G401.6 (cell line): ENCODE measurements around the gene PLEK2.
"Not testable (repeated sequence)": the region's sequence is repeated elsewhere in the genome, so short reads cannot be mapped to it uniquely, and the experiment has no call there.

Source experiments
- FAIRE-seq: peaks from 2 replicates; lab custom pipeline; 2012; peaks lifted over from hg19 to GRCh38; lab: Jason Lieb, UNC

PLEK2 gene

GRCh38 chr14:67428501-67429031 is 16.6 kb upstream of the PLEK2 start:
- FAIRE-seq = no peak

- FAIRE-seq = peak; percentile 84
Observed at GRCh38 chr14:67426983-67427606, 15.1 kb upstream of the PLEK2 start.

GRCh38 chr14:67426161-67426560 is 14.2 kb upstream of the PLEK2 start:
- no peak for FAIRE-seq

GRCh38 chr14:67425608-67426007 is 13.6 kb upstream of the PLEK2 start:
- FAIRE-seq = no peak

GRCh38 chr14:67424539-67424938 is 12.6 kb upstream of the PLEK2 start:
- FAIRE-seq = no peak

GRCh38 chr14:67423424-67423823 is 11.5 kb upstream of the PLEK2 start:
- no peak for FAIRE-seq

GRCh38 chr14:67421356-67422224 is 9.6 kb upstream of the PLEK2 start:
- no peak for FAIRE-seq

- FAIRE-seq = no peak
Observed at GRCh38 chr14:67420102-67420739, 8.3 kb upstream of the PLEK2 start.

GRCh38 chr14:67418401-67419191 is 6.6 kb upstream of the PLEK2 start:
- no peak for FAIRE-seq

- FAIRE-seq = no peak
Observed at GRCh38 chr14:67417633-67418032, 5.7 kb upstream of the PLEK2 start.

- no peak for FAIRE-seq
Observed at GRCh38 chr14:67416810-67417209, 4.8 kb upstream of the PLEK2 start.

GRCh38 chr14:67416085-67416484 is 4.1 kb upstream of the PLEK2 start:
- FAIRE-seq = no peak

GRCh38 chr14:67415610-67416009 is 3.6 kb upstream of the PLEK2 start:
- FAIRE-seq = not testable (repeated sequence)

GRCh38 chr14:67413806-67414769 is 2.1 kb upstream of the PLEK2 start:
- no peak for FAIRE-seq

GRCh38 chr14:67411370-67411769 is 595 bp downstream of the PLEK2 start:
- FAIRE-seq = no peak

- FAIRE-seq = no peak
Observed at GRCh38 chr14:67410313-67410712, 1.7 kb downstream of the PLEK2 start.

- no peak for FAIRE-seq
Observed at GRCh38 chr14:67409461-67409860, 2.5 kb downstream of the PLEK2 start.

GRCh38 chr14:67408122-67408801 is 3.7 kb downstream of the PLEK2 start:
- not testable (repeated sequence) for FAIRE-seq

- FAIRE-seq = no peak
Observed at GRCh38 chr14:67405771-67406170, 6.2 kb downstream of the PLEK2 start.

- FAIRE-seq = no peak
Observed at GRCh38 chr14:67400434-67400833, 11.5 kb downstream of the PLEK2 start.
